Activated CD8-positive, alpha-beta memory T cell treated with anti-CD3 and anti-CD28 coated beads for 48 hours (primary cell): ENCODE results near the gene ADAMTSL1.

Experiments used
- DNase-seq, 3 experiments: peaks; one replicate each; pipeline ENCODE4 v3.0.0-alpha.2; 2020; ENCODE audit warnings: low read depth in 2 of 3, low spot score in 2 of 3

The ADAMTSL1 gene

DNA sequence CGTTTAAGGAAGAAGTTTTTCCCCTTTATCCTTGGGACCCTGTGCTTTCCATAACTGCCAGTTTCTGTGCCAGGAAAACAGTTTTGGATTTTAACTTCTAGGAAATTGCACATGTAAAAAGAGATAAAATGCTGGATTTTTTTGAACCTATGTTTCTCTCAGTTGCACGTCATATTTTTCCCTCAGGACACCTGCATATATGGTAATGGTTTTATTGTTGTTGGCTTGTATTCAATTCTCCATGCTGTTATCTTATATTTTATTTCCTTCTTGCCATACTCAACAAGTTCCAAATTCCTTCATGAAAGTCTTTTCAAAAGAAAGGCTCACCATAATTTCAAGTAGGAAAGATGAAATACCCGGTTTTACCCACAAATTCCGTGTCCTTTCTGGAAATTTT is 7.9 kb upstream of the ADAMTSL1 start:
- no peak for DNase-seq

- DNase-seq = no peak
Observed at GRCh38 chr9:18467696-18468095, 6.3 kb upstream of the ADAMTSL1 start.

DNA sequence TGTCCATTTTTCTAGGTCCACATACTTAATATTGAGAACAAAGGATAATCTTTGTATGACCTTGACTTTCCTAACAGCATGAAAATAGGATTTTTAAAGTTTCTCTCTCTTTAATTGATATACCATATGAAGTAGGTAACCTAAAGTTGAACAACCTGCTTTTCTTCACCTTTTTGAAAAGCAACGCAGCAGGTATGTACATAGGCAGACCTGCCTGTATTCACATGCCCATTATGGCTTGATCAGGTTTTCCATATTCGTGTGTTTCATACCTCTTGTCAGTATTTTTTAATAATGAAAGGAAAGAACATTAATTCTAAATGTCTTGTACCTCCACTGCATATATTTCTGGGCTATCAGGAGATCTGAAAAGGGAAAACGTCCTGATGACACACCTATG is 1.5 kb upstream of the ADAMTSL1 start:
- no peak for DNase-seq

GRCh38 chr9:18472841-18473251 is 1.1 kb upstream of the ADAMTSL1 start:
- no peak for DNase-seq

- no peak for DNase-seq
Observed at GRCh38 chr9:18474783-18475182, 830 bp downstream of the ADAMTSL1 start.

GRCh38 chr9:18477121-18477660 is 3.2 kb downstream of the ADAMTSL1 start:
- DNase-seq = no peak

GRCh38 chr9:18477719-18478118 is 3.8 kb downstream of the ADAMTSL1 start:
- DNase-seq = no peak

- no peak for DNase-seq
Observed at GRCh38 chr9:18478501-18479361, 4.8 kb downstream of the ADAMTSL1 start.

GRCh38 chr9:18479405-18479804 is 5.5 kb downstream of the ADAMTSL1 start:
- DNase-seq = no peak

DNA sequence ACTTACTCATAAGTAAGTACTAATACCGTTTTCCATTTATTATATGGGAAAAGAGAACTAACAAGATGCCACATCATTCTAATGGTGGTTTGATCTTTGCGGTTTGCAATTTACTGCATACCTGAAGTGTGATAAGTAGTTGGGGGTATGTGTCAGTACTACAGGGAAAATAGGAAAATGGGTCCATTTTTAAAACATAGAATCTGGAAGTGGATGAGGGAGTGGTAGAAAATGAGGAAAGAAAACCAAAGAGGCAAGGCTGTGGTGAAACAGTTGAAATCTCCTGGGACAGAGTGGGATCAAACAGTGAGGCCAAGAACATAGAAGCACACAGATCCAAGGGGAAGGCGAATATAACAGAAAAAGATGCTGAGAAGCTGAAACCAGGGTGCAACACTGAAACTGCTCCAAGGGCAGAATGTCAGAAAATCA is 6.7 kb downstream of the ADAMTSL1 start:
- no peak for DNase-seq

GRCh38 chr9:18482371-18482770 is 8.4 kb downstream of the ADAMTSL1 start:
- DNase-seq = no peak

DNA sequence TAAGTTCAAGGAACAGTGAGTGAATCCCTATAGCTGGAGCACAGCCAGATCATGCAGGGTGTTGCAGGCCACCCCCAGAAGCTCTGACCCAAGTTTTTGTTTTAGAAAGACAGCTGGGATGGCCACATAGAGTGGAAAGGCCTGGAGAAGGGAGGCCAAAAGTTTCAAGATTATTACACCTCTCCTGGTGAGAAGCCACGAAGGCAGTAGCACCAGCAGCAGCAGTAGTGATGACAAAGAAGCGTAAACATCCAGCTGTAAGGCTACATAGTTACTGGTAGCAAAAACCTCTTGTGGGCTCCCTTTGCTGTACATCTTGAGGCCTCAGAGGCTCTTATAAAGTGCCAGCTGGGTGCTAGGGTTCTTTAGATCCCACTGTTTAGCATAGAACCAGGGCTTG is 11.8 kb downstream of the ADAMTSL1 start:
- DNase-seq = no peak

- no peak for DNase-seq
Observed at GRCh38 chr9:18487611-18488010, 13.7 kb downstream of the ADAMTSL1 start.

GRCh38 chr9:18488886-18489285 is 14.9 kb downstream of the ADAMTSL1 start:
- DNase-seq = no peak

GRCh38 chr9:18489861-18490260 is 15.9 kb downstream of the ADAMTSL1 start:
- no peak for DNase-seq

DNA sequence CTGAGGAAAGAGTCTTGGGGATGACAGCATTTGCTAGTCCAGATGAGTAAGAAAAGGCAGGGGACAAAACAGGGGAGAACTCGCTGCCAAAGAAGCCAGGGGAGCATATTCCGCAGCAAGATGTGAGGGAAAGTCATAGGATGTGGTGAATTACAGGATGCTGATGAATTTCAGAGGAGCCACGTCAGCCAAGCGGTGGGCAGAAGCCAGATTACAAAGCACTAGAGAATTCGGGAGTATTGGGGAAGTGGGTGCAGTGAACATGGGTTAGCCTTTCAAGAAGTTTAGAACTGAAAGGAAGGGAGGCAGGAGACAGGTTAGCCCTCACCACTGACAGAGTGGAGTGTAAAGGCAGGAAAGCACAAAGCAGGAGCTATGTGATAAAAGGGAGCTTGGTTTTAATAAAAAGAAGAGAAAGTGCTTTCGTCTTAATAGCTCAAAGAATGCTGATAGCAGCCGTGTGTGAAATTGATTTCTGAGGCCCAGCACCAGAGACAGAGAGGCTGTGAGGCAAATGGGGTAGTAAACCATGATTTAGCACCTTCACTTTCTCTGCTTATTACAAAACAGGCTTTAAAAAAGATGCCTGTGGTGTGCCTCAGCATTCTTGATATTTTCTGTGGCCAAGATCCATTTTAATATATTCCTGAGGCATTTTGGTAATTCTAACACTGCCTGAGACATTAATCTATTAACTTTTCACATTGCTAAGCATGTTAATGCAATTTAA is 16.9 kb downstream of the ADAMTSL1 start:
- no peak for DNase-seq

DNA sequence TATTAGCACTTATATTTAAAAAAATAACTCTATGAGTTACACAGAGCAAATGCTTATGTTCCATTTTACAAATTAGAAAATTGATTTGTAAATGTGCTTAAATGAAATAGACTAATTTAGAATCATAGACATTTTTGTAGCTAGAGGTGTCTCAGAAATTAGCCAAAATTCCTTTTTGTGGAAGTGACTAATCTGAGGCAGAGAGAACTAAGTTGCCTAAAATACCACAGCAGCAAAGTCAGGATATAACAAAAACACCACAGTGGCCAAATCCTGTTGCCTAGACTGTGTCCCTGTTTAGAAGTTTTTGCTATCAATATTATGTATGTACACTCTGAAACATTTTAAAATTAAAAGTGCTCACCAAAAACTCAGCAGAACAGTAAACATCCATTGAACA is 18.7 kb downstream of the ADAMTSL1 start:
- no peak for DNase-seq

- no peak for DNase-seq
Observed at GRCh38 chr9:18493451-18493993, 19.6 kb downstream of the ADAMTSL1 start.

- DNase-seq = no peak
Observed at GRCh38 chr9:18495065-18495464, 21.1 kb downstream of the ADAMTSL1 start.

GRCh38 chr9:18496256-18497000 is 22.5 kb downstream of the ADAMTSL1 start:
- no peak for DNase-seq

- no peak for DNase-seq
Observed at GRCh38 chr9:18499062-18499461, 25.1 kb downstream of the ADAMTSL1 start.
